Mesangial cell (primary cell): Measurements from ENCODE around the gene TUBA3E. TPM values are rescaled to one million over a fixed set of nuclear protein-coding genes. Genes with fewer than 3 reads are reported as not detected.

Source experiments
- total RNA-seq: library from RNA; depleted of rRNA; stranded (reverse); fragments of >200 nt; gene quantifications from 2 replicates; pipeline ENCODE4 v1.2.3, GENCODE V29; 2015

TUBA3E gene
- not detected in 2 replicates for total RNA-seq

DNA sequence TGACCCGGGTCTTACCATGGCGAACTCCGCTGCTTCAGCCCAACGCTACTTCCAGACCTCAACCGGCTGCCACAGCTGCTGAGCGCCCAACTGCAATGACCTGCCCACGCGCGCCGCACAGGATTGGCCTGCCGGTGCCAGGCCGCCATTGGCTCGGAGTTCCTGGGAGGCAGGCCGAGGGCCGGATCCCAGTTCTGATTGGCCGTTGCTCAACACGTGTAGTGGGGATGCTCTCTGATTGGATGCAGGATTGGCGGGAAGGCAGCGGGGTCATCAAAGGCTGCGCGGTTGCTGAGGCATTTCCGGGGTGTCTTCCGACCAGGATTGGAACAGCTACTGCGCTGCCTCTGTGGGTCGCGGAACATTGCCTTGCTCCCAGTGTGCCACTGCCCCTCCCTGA lies at the start of gene TUBA3E:
Gene TUBA3E (minus strand): TSS at position 97 of the 400 bp plus-strand sequence. CDS start 79 bp downstream, at position 18.

DNA sequence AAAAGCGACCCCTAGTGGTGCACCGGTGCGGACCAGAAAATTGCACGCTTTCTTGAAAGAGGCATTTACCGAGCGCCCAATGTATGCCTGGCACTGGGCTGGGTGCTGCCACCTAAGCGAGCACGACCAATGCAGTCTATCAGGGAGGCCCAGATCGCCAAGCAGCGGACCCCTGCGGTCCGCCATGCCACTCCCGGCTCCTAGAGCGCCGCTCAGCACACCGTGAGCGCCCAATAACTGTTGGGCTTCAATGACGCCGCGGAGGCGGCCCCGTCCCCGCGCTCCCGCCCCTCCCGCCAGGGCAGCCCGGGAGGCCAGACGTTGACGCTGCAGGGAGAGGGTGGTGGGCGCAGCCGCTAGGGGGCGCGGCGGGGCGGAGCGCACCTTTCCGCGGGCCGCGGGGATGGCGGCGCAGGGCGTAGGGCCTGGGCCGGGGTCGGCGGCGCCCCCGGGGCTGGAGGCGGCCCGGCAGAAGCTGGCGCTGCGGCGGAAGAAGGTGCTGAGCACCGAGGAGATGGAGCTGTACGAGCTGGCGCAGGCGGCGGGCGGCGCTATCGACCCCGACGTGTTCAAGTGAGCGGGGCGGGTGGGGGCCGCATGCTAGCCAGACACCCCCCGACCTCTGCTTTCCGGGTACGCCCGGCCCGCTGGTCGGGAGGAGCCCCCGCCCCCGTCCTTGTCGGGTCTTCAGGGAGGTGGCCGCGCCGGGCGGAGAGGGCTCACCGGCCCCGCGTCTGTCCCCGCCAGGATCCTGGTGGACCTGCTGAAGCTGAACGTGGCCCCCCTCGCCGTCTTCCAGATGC lies 16.2 kb downstream of the TUBA3E start, which contains the start of gene MZT2B:
Gene MZT2B (plus strand): TSS at position 383 of the 803 bp plus-strand sequence. CDS start 21 bp downstream, at position 404.

DNA sequence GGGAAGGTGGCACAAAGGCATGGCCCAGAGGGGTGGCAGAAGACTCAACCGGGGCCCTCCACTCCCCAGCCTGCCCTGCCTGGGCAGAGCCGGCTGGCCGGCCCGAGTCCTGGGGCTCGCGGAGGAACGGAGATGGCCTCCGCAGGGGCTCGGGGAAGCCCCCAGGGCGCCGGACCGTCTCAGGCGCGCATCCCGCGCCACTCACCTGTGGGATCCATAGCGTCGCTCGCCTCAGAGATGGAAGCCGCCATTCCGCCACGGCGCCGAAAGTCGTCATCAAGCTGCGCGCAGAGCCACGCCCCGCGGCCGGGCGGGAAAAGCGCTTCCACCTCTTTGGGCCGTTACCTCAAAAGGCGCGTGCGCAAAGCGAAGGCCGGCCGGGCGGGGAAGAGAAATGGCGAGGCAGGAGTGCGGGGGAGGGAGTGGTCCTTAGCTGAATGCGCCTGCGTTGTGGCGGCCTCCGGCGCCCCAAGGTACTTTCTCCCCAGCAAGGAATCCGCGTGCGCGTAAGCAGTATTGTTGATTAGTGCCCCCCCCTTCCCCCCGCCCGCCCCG lies 16.8 kb downstream of the TUBA3E start, which contains the start of gene SMPD4:
Gene SMPD4 (minus strand): TSS at position 278 of the 555 bp plus-strand sequence. CDS start 5,010 bp downstream, outside the sequence.

DNA sequence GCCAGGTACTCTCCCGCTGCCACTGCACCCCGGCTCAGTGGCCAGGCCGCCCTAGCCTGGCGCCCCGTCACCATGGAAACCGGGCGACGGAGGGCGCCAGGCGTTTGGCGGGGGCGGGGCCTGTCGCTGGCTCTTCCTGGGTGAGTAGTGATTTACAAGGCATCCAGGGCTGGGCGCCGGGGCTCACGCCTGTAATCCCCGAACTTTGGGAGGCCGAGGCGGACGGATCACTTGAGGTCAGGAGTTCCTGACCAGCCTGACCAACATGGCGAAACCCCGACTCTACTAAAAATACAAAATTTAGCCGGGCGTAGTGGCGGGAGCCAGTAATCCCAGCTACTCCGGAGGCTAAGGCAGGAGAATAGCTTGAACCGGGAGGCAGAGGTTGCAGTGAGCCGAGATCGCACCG lies 53.2 kb downstream of the TUBA3E start, which contains the start of gene CCDC74B:
Gene CCDC74B (minus strand): TSS at position 107 of the 409 bp plus-strand sequence. CDS start 116 bp downstream, outside the sequence.

Other genes with a start within 250 kb of the TUBA3E start
- gene RAB6C, start 218.8 kb downstream of the TUBA3E start, total RNA-seq = not detected in 2 replicates
- 0.16 TPM in 1 of 2 replicates, not detected in the other for gene POTEF, start 69.2 kb downstream of the TUBA3E start, total RNA-seq
- gene CCDC74B, start 53.3 kb downstream of the TUBA3E start, total RNA-seq = 8.8 and 23.8 TPM in 2 replicates
- 61.1 and 109 TPM in 2 replicates for gene SMPD4, start 16.8 kb downstream of the TUBA3E start, total RNA-seq
- gene MZT2B, start 16.2 kb downstream of the TUBA3E start, total RNA-seq = 314 and 361 TPM in 2 replicates
- gene IMP4, start 144.5 kb upstream of the TUBA3E start, total RNA-seq = 84.6 and 133 TPM in 2 replicates
- gene PTPN18, start 157.6 kb upstream of the TUBA3E start, total RNA-seq = 26.7 and 30.7 TPM in 2 replicates